Measurements from ENCODE around the gene YBX2. TPM values are rescaled to one million over a fixed set of nuclear protein-coding genes. Genes with fewer than 3 reads are reported as not detected.
"Not testable (repeated sequence)": the region's sequence is repeated elsewhere in the genome, so short reads cannot be mapped to it uniquely, and the experiment has no call there.

YBX2 gene
- total RNA-seq, 3 donors from 2014 or later: 0.18 TPM; not detected in 2

GRCh38 chr17:7256766-7257456 lies 37.5 kb downstream of the YBX2 start:
- no peak for ATAC-seq
- H3K9me3 Mint-ChIP-seq: no peaks in the 10 kb centered on the region
- H3K4me3 Mint-ChIP-seq: no peak overlapping the region
- DNase-seq: no peak
- peaks cover 20% of the 10 kb centered on the region for H3K4me1 Mint-ChIP-seq (ENCODE audit: low read depth)
- H3K27me3 Mint-ChIP-seq (ENCODE audit: low read depth): no peaks in the 10 kb centered on the region
- H3K36me3 Mint-ChIP-seq (ENCODE audit: insufficient read depth): peaks cover 20% of the 10 kb centered on the region

GRCh38 chr17:7254511-7254910 lies 39.9 kb downstream of the YBX2 start:
- no peak overlapping the region for H3K4me3 Mint-ChIP-seq
- ATAC-seq (no peak), DNase-seq (no peak)
- H3K36me3 Mint-ChIP-seq (ENCODE audit: insufficient read depth): peaks cover 20% of the 10 kb centered on the region
- H3K9me3 Mint-ChIP-seq: no peaks in the 10 kb centered on the region
- no peaks in the 10 kb centered on the region for H3K27me3 Mint-ChIP-seq (ENCODE audit: low read depth)
- H3K4me1 Mint-ChIP-seq (ENCODE audit: low read depth): peaks cover 26% of the 10 kb centered on the region

- DNase-seq (no peak), ATAC-seq (no peak)
- H3K4me3 Mint-ChIP-seq: peak overlapping the region; percentile 97
- no peaks in the 10 kb centered on the region for H3K9me3 Mint-ChIP-seq
- H3K36me3 Mint-ChIP-seq (ENCODE audit: insufficient read depth): peaks cover 20% of the 10 kb centered on the region
- H3K27me3 Mint-ChIP-seq (ENCODE audit: low read depth): no peaks in the 10 kb centered on the region
- H3K4me1 Mint-ChIP-seq (ENCODE audit: low read depth): peaks cover 34% of the 10 kb centered on the region
Observed at GRCh38 chr17:7253082-7253481, 41.4 kb downstream of the YBX2 start.

- H3K27me3 Mint-ChIP-seq (ENCODE audit: low read depth): no peaks in the 10 kb centered on the region
- no peaks in the 10 kb centered on the region for H3K9me3 Mint-ChIP-seq
- ATAC-seq (peak; percentile 57 to 63), DNase-seq (peak; percentile 76)
- H3K4me1 Mint-ChIP-seq (ENCODE audit: low read depth): peaks cover 34% of the 10 kb centered on the region
- H3K4me3 Mint-ChIP-seq: peak within 1 kb of the TSS; percentile 97
- peaks cover 20% of the 10 kb centered on the region for H3K36me3 Mint-ChIP-seq (ENCODE audit: insufficient read depth)
Observed at GRCh38 chr17:7252176-7253043, 42.0 kb downstream of the YBX2 start, which contains the start of gene ELP5. TSS of gene ELP5 (plus strand) at chr17:7252215. CDS start at chr17:7252551, 336 bp downstream.

GRCh38 chr17:7251661-7252175 lies 42.7 kb downstream of the YBX2 start, which contains the start of gene CTDNEP1:
TSS of gene CTDNEP1 (minus strand) at chr17:7251734. CDS start at chr17:7251296, 438 bp downstream.
- peak; percentile 99 for DNase-seq
- Mint-ChIP-seq H3K4me1 (ENCODE audit: low read depth) (peaks cover 34% of the 10 kb centered on the region), H3K36me3 (ENCODE audit: insufficient read depth) (peaks cover 18% of the 10 kb centered on the region), H3K27me3 (ENCODE audit: low read depth) (no peaks in the 10 kb centered on the region), H3K4me3 (peak within 1 kb of the TSS; percentile 97), H3K9me3 (no peaks in the 10 kb centered on the region)
- ATAC-seq: peak; percentile 94

- no peak for DNase-seq
- ATAC-seq: peak; percentile 12 to 25
- Mint-ChIP-seq H3K27me3 (ENCODE audit: low read depth) (no peaks in the 10 kb centered on the region), H3K4me1 (ENCODE audit: low read depth) (peaks cover 38% of the 10 kb centered on the region), H3K36me3 (ENCODE audit: insufficient read depth) (peaks cover 20% of the 10 kb centered on the region), H3K9me3 (no peaks in the 10 kb centered on the region), H3K4me3 (peak overlapping the region; percentile 97)
Observed at GRCh38 chr17:7250695-7251627, 43.5 kb downstream of the YBX2 start.

GRCh38 chr17:7249830-7250229 lies 44.6 kb downstream of the YBX2 start:
- Mint-ChIP-seq H3K9me3 (no peaks in the 10 kb centered on the region), H3K36me3 (ENCODE audit: insufficient read depth) (peaks cover 21% of the 10 kb centered on the region), H3K4me3 (peak overlapping the region; percentile 97), H3K4me1 (ENCODE audit: low read depth) (peaks cover 38% of the 10 kb centered on the region), H3K27me3 (ENCODE audit: low read depth) (no peaks in the 10 kb centered on the region)
- DNase-seq (no peak), ATAC-seq (no peak)

GRCh38 chr17:7249214-7249613 lies 45.2 kb downstream of the YBX2 start:
- DNase-seq: no peak
- H3K4me1 Mint-ChIP-seq (ENCODE audit: low read depth): peaks cover 36% of the 10 kb centered on the region
- ATAC-seq: no peak

GRCh38 chr17:7248796-7249195 lies 45.6 kb downstream of the YBX2 start:
- DNase-seq: no peak
- H3K9me3 Mint-ChIP-seq: no peaks in the 10 kb centered on the region
- H3K27me3 Mint-ChIP-seq (ENCODE audit: low read depth): no peaks in the 10 kb centered on the region
- peak overlapping the region; percentile 97 for H3K4me3 Mint-ChIP-seq
- H3K36me3 Mint-ChIP-seq (ENCODE audit: insufficient read depth): peaks cover 21% of the 10 kb centered on the region
- peaks cover 34% of the 10 kb centered on the region for H3K4me1 Mint-ChIP-seq (ENCODE audit: low read depth)
- ATAC-seq: no peak

More at GRCh38 chr17:7249214-7249613, 45.2 kb downstream of the YBX2 start:
- no peaks in the 10 kb centered on the region for H3K9me3 Mint-ChIP-seq
- peaks cover 21% of the 10 kb centered on the region for H3K36me3 Mint-ChIP-seq (ENCODE audit: insufficient read depth)
- no peaks in the 10 kb centered on the region for H3K27me3 Mint-ChIP-seq (ENCODE audit: low read depth)
- H3K4me3 Mint-ChIP-seq: peak overlapping the region; percentile 97

- no peaks in the 10 kb centered on the region for H3K9me3 Mint-ChIP-seq
- H3K4me1 Mint-ChIP-seq (ENCODE audit: low read depth): peaks cover 37% of the 10 kb centered on the region
- DNase-seq (no peak), ATAC-seq (no peak)
- no peak overlapping the region for H3K4me3 Mint-ChIP-seq
- H3K36me3 Mint-ChIP-seq (ENCODE audit: insufficient read depth): peaks cover 18% of the 10 kb centered on the region
- no peaks in the 10 kb centered on the region for H3K27me3 Mint-ChIP-seq (ENCODE audit: low read depth)
Observed at GRCh38 chr17:7246779-7247178, 47.7 kb downstream of the YBX2 start.

- ATAC-seq; DNase-seq; H3K4me3 Mint-ChIP-seq; H3K27me3 Mint-ChIP-seq (ENCODE audit: low read depth); H3K9me3 Mint-ChIP-seq: not testable (repeated sequence)
- Mint-ChIP-seq H3K4me1 (ENCODE audit: low read depth) (peaks cover 42% of the 10 kb centered on the region), H3K36me3 (ENCODE audit: insufficient read depth) (peaks cover 23% of the 10 kb centered on the region)
Observed at GRCh38 chr17:7243838-7244237, 50.6 kb downstream of the YBX2 start.

- peaks cover 38% of the 10 kb centered on the region for H3K4me1 Mint-ChIP-seq (ENCODE audit: low read depth)
- H3K36me3 Mint-ChIP-seq (ENCODE audit: insufficient read depth): peaks cover 23% of the 10 kb centered on the region
- no peaks in the 10 kb centered on the region for H3K27me3 Mint-ChIP-seq (ENCODE audit: low read depth)
- H3K9me3 Mint-ChIP-seq: no peaks in the 10 kb centered on the region
- no peak for ATAC-seq
- peak overlapping the region; percentile 98 for H3K4me3 Mint-ChIP-seq
- DNase-seq: no peak
Observed at GRCh38 chr17:7243453-7243729, 51.0 kb downstream of the YBX2 start.

GRCh38 chr17:7242717-7243452 lies 51.6 kb downstream of the YBX2 start:
- H3K4me1 Mint-ChIP-seq (ENCODE audit: low read depth): peaks cover 38% of the 10 kb centered on the region
- DNase-seq (peak; percentile 90), ATAC-seq (peak; percentile 36 to 38)
- no peaks in the 10 kb centered on the region for H3K27me3 Mint-ChIP-seq (ENCODE audit: low read depth)
- H3K9me3 Mint-ChIP-seq: no peaks in the 10 kb centered on the region
- peak overlapping the region; percentile 98 for H3K4me3 Mint-ChIP-seq
- peaks cover 23% of the 10 kb centered on the region for H3K36me3 Mint-ChIP-seq (ENCODE audit: insufficient read depth)

All from activated T-cell treated with anti-CD3 and anti-CD28 coated beads, Interleukin-2, amount 50 U/mL, for 4 hours (primary cell).